OCI-LY7 (cell line): ENCODE data around the gene ZNF620. TPM values are rescaled to one million over a fixed set of nuclear protein-coding genes. Genes with fewer than 3 reads are reported as not detected.
A peak's percentile ranks its signal among the peaks of the same experiment; 100 is the strongest.

Source experiments
- small RNA-seq: library from RNA; depleted of rRNA; stranded (forward); fragments of <200 nt; gene quantifications from one replicate; pipeline ENCODE3, GENCODE V24; 2014
- total RNA-seq, 2 experiments: library from RNA; depleted of rRNA in 1 of 2; stranded (reverse); fragments of >200 nt in 1 of 2; shearing (Covaris generic) in 1 of 2; gene quantifications; 2 replicates each; pipeline ENCODE4 v1.2.3, GENCODE V29; 2014 to 2022

Gene ZNF620
- total RNA-seq, 2 experiments from 2014 or later = 0.27 TPM; not detected in 1

Small RNAs within 50 kb of the gene (small RNA-seq; reads per million reads assigned to genes)
- 293 reads per million, percentile 99 among the genes with 10 or more reads in this experiment for gene RNU5B-2P

Other genes with a start within 250 kb of the ZNF620 start
- gene EIF1B, start 196.3 kb upstream of the ZNF620 start, total RNA-seq (2014; rRNA removed; shearing (Covaris generic)) = 14.0 and 14.5 TPM in 2 replicates
- gene EIF1B, start 196.3 kb upstream of the ZNF620 start, total RNA-seq (2022) = 65.0 and 71.0 TPM in 2 replicates
- not detected in 2 replicates for gene ENTPD3, start 118.9 kb upstream of the ZNF620 start, total RNA-seq (2014; rRNA removed; shearing (Covaris generic))
- gene ENTPD3, start 118.9 kb upstream of the ZNF620 start, total RNA-seq (2022) = not detected in 2 replicates
- gene RPL14, start 48.7 kb upstream of the ZNF620 start, total RNA-seq (2014; rRNA removed; shearing (Covaris generic)) = 943 and 1,275 TPM in 2 replicates
- gene RPL14, start 48.7 kb upstream of the ZNF620 start, total RNA-seq (2022) = 2,858 and 3,153 TPM in 2 replicates
- gene ZNF619, start 28.9 kb upstream of the ZNF620 start, total RNA-seq (2014; rRNA removed; shearing (Covaris generic)) = 0.10 and 0.16 TPM in 2 replicates
- 0.80 and 1.3 TPM in 2 replicates for gene ZNF619, start 28.9 kb upstream of the ZNF620 start, total RNA-seq (2022)
- gene ZNF621, start 18.9 kb downstream of the ZNF620 start, total RNA-seq (2014; rRNA removed; shearing (Covaris generic)) = 4.8 and 5.0 TPM in 2 replicates
- gene ZNF621, start 18.9 kb downstream of the ZNF620 start, total RNA-seq (2022) = 19.6 and 22.0 TPM in 2 replicates